H9 (cell line): ENCODE data around the gene SEMA4D. TPM values are rescaled to one million over a fixed set of nuclear protein-coding genes. Genes with fewer than 3 reads are reported as not detected.

Experiments
- DNase-seq: peaks from one replicate; pipeline ENCODE4 v3.0.0-alpha.2; 2017
- H2AFZ ChIP-seq: one replicate; pipeline ENCODE4 v1.6.1; 2013; ENCODE audit warnings: mild to moderate bottlenecking, low read length, control low read depth, moderate library complexity
- H2AK5ac ChIP-seq: 2 replicates; pipeline ENCODE4 v1.6.1; 2013; ENCODE audit warnings: low read length, control low read depth, mixed read lengths; ENCODE audit not compliant: insufficient read length
- H2BK120ac ChIP-seq: one replicate; pipeline ENCODE4 v1.6.1; 2013; ENCODE audit warnings: low read depth, mild to moderate bottlenecking, low read length, control low read depth, inconsistent platforms; ENCODE audit not compliant: poor library complexity, severe bottlenecking
- H2BK12ac ChIP-seq: 2 replicates; pipeline ENCODE4 v1.6.1; 2013; ENCODE audit warnings: low read length, control low read depth, mixed read lengths, low read depth; ENCODE audit not compliant: insufficient read length
- H2BK15ac ChIP-seq: 2 replicates; pipeline ENCODE4 v1.6.1; 2013; ENCODE audit warnings: low read depth, low read length, control low read depth
- H2BK20ac ChIP-seq: one replicate; pipeline ENCODE4 v1.6.1; 2013; ENCODE audit warnings: low read depth, mild to moderate bottlenecking, low read length, control low read depth, inconsistent platforms; ENCODE audit not compliant: poor library complexity, severe bottlenecking
- H2BK5ac ChIP-seq: 2 replicates; pipeline ENCODE4 v1.6.1; 2013; ENCODE audit warnings: low read length, control low read depth, mixed read lengths; ENCODE audit not compliant: insufficient read length
- H3K14ac ChIP-seq: 2 replicates; pipeline ENCODE4 v1.6.1; 2013; ENCODE audit warnings: low read length, control low read depth; ENCODE audit not compliant: insufficient read depth
- H3K18ac ChIP-seq: 2 replicates; pipeline ENCODE4 v1.6.1; 2013; ENCODE audit warnings: low read depth, mild to moderate bottlenecking, mixed read lengths, low read length, control low read depth; ENCODE audit not compliant: insufficient read length
- H3K23ac ChIP-seq: 2 replicates; pipeline ENCODE4 v1.6.1; 2013; ENCODE audit warnings: low read length, control low read depth, mixed read lengths, low read depth; ENCODE audit not compliant: insufficient read length
- H3K23me2 ChIP-seq: 2 replicates; pipeline ENCODE4 v1.6.1; 2013; ENCODE audit warnings: low read depth, mild to moderate bottlenecking, mixed read lengths, low read length, control low read depth; ENCODE audit not compliant: insufficient read length, poor library complexity, severe bottlenecking
- H3K27ac ChIP-seq: 2 replicates; pipeline ENCODE4 v1.5.1; 2013; ENCODE audit warnings: low read length, control low read depth, mixed read lengths, low read depth; ENCODE audit not compliant: insufficient read length
- H3K27me3 ChIP-seq: 2 replicates; pipeline ENCODE4 v1.6.1; 2013; ENCODE audit warnings: low read length, control low read depth, inconsistent platforms; ENCODE audit not compliant: insufficient read depth
- H3K4ac ChIP-seq: 2 replicates; pipeline ENCODE4 v1.6.1; 2013; ENCODE audit warnings: low read depth, mild to moderate bottlenecking, control low read depth, inconsistent platforms, low read length, moderate library complexity
- H3K4me1 ChIP-seq: 2 replicates; pipeline ENCODE4 v1.6.1; 2013; ENCODE audit warnings: low read length, control low read depth, inconsistent platforms; ENCODE audit not compliant: insufficient read depth
- H3K4me2 ChIP-seq: 2 replicates; pipeline ENCODE4 v1.6.1; 2013; ENCODE audit warnings: low read length, control low read depth, mixed read lengths; ENCODE audit not compliant: insufficient read length, insufficient read depth
- H3K56ac ChIP-seq: 2 replicates; pipeline ENCODE4 v1.6.1; 2013; ENCODE audit warnings: low read depth, mild to moderate bottlenecking, mixed read lengths, low read length, control low read depth; ENCODE audit not compliant: insufficient read length
- H3K79me1 ChIP-seq: 2 replicates; pipeline ENCODE4 v1.6.1; 2013; ENCODE audit warnings: low read depth, mild to moderate bottlenecking, moderate library complexity, low read length, control low read depth, inconsistent platforms; ENCODE audit not compliant: insufficient read depth, poor library complexity, severe bottlenecking
- H3K79me2 ChIP-seq: 2 replicates; pipeline ENCODE4 v1.6.1; 2013; ENCODE audit warnings: low read length, control low read depth, inconsistent platforms; ENCODE audit not compliant: insufficient read depth
- H3K9ac ChIP-seq: 2 replicates; pipeline ENCODE4 v1.6.1; 2013; ENCODE audit warnings: low read length, control low read depth, mixed read lengths; ENCODE audit not compliant: insufficient read length; ENCODE audit errors: extremely low read depth
- H3K9me3 ChIP-seq: one replicate; pipeline ENCODE4 v1.6.1; 2013; ENCODE audit warnings: low read depth, low read length, inconsistent platforms; ENCODE audit not compliant: control insufficient read depth
- H3T11ph ChIP-seq: one replicate; pipeline ENCODE4 v1.6.1; 2013; ENCODE audit warnings: mild to moderate bottlenecking, low read length, control low read depth, inconsistent platforms
- H4K20me1 ChIP-seq: one replicate; pipeline ENCODE4 v1.6.1; 2013; ENCODE audit not compliant: control insufficient read depth, insufficient read length, insufficient read depth
- H4K5ac ChIP-seq: 2 replicates; pipeline ENCODE4 v1.6.1; 2013; ENCODE audit warnings: low read depth, mild to moderate bottlenecking, mixed read lengths, low read length, control low read depth; ENCODE audit not compliant: insufficient read length
- H4K8ac ChIP-seq: replicated peaks from 2 replicates; pipeline ENCODE4 v1.6.1; 2013; ENCODE audit warnings: low read length, control low read depth, mixed read lengths, low read depth; ENCODE audit not compliant: insufficient read length
- H4K91ac ChIP-seq: 2 replicates; pipeline ENCODE4 v1.6.1; 2013; ENCODE audit warnings: low read depth, mild to moderate bottlenecking, moderate library complexity, mixed read lengths, low read length, control low read depth; ENCODE audit not compliant: insufficient read length
- H3K27ac Mint-ChIP-seq, 3 experiments: 2 replicates in 2 of 3; 3 replicates in 1 of 3; pipeline ENCODE4 v1.8.0; 2020 to 2021; ENCODE audit warnings: mixed read lengths in 3 of 3, mild to moderate bottlenecking in 1 of 3, moderate library complexity in 1 of 3
- H3K27me3 Mint-ChIP-seq: 2 replicates; pipeline ENCODE4 v1.8.0; 2021; ENCODE audit warnings: low read depth, mild to moderate bottlenecking, moderate library complexity, mixed read lengths
- H3K36me3 Mint-ChIP-seq, 3 experiments: 2 replicates in 2 of 3; 3 replicates in 1 of 3; pipeline ENCODE4 v1.8.0; 2020 to 2021; ENCODE audit warnings: low read depth in 3 of 3, mixed read lengths in 3 of 3; ENCODE audit not compliant: insufficient read depth in 1 of 3
- H3K4me1 Mint-ChIP-seq, 2 experiments: 2 replicates each; pipeline ENCODE4 v1.8.0; 2020; ENCODE audit warnings: mixed read lengths in 2 of 2
- H3K4me3 Mint-ChIP-seq, 2 experiments: 2 replicates in 1 of 2; 3 replicates in 1 of 2; pipeline ENCODE4 v1.8.0; 2020 to 2021; ENCODE audit warnings: mild to moderate bottlenecking in 2 of 2, mixed read lengths in 2 of 2, moderate library complexity in 1 of 2
- H3K9me3 Mint-ChIP-seq, 2 experiments: 2 replicates in 1 of 2; 3 replicates in 1 of 2; pipeline ENCODE4 v1.8.0; 2020; ENCODE audit warnings: mild to moderate bottlenecking in 2 of 2, mixed read lengths in 2 of 2, moderate library complexity in 1 of 2
- CTCF ChIP-seq: fragments of 200-600 bp; sonication (generic); conservative IDR thresholded peaks from 3 replicates; pipeline ENCODE4 v1.8.0; 2021; ENCODE audit warnings: antibody characterized with exemption, mild to moderate bottlenecking
- whole genome bisulfite sequencing: extraction: QIAGEN DNeasy Blood & Tissue Kit; methylation state at CpG from one replicate; pipeline ENCODE4 v1.1.7; 2013; ENCODE audit warnings: missing lambda C conversion rate, low lambda C conversion rate, mixed read lengths; ENCODE audit not compliant: insufficient read length; ENCODE audit errors: extremely low coverage; 5-methylcytosine and 5-hydroxymethylcytosine counted together
- total RNA-seq: library from RNA; stranded (reverse); gene quantifications from 2 replicates; pipeline ENCODE4 v1.2.1, GENCODE V29; 2021

SEMA4D gene
- total RNA-seq, 1 experiment from 2014 or later = 47.2 TPM

GRCh38 chr9:89462817-89463683 is 34.9 kb downstream of the SEMA4D start:
- H4K8ac ChIP-seq = no peak overlapping the region
- H2AFZ ChIP-seq = no peak overlapping the region
- H3K4me2 ChIP-seq = no peak overlapping the region
- peak overlapping the region in 2 of 3 experiments; percentile 74 to 88; a peak in 4 of 7 replicates for H3K27ac Mint-ChIP-seq
- no peak overlapping the region for H3T11ph ChIP-seq
- no peak overlapping the region for H3K18ac ChIP-seq
- no CpG with 5 or more reads among the region's 9 CpGs for whole genome bisulfite sequencing
- H3K4me1 ChIP-seq = peaks cover 18% of the 10 kb centered on the region
- H3K9me3 ChIP-seq = no peaks in the 10 kb centered on the region
- no peak overlapping the region for H3K4ac ChIP-seq
- no peak overlapping the region for H4K91ac ChIP-seq
- H2BK15ac ChIP-seq = no peak overlapping the region
- peaks cover 4% of the 10 kb centered on the region for H4K20me1 ChIP-seq
- TF ChIP-seq CTCF = no peak
- H3K4me3 Mint-ChIP-seq = no peak overlapping the region
- H2AK5ac ChIP-seq = no peak overlapping the region
- H2BK12ac ChIP-seq = no peak overlapping the region
- H3K27me3 ChIP-seq = no peaks in the 10 kb centered on the region
- no peak overlapping the region for H2BK120ac ChIP-seq
- peaks cover 70 to 80% of the 10 kb centered on the region in 2 experiments for H3K4me1 Mint-ChIP-seq
- no peak overlapping the region for H2BK20ac ChIP-seq
- no peaks in the 10 kb centered on the region for H3K23me2 ChIP-seq
- H3K79me2 ChIP-seq = peaks cover 8% of the 10 kb centered on the region; the same call in 1 of the 2 replicates
- no peak for DNase-seq
- H4K5ac ChIP-seq = no peak overlapping the region
- H3K9me3 Mint-ChIP-seq = 0 out of 5 replicates have a peak, but pooled peaks cover 0 to 2% of the 10 kb centered on the region in 2 experiments
- H3K56ac ChIP-seq = no peak overlapping the region
- no peak overlapping the region for H3K9ac ChIP-seq
- H3K14ac ChIP-seq = no peak overlapping the region
- peaks cover 5% of the 10 kb centered on the region for H3K79me1 ChIP-seq
- H2BK5ac ChIP-seq = no peak overlapping the region
- no peaks in the 10 kb centered on the region for H3K27me3 Mint-ChIP-seq
- H3K27ac ChIP-seq = no peak overlapping the region
- peaks cover 2 to 29% (median 3%) of the 10 kb centered on the region in 3 experiments; a peak in 5 of 7 replicates for H3K36me3 Mint-ChIP-seq
- H3K23ac ChIP-seq = no peak overlapping the region
